HL-60/S4 treated with phorbol 12-myristate 13-acetate at 8.2 ng/mL for 4 days and 3 days (cell line): ENCODE data around the gene PELI1.

Source experiments
- in situ Hi-C: fragments of 300-500 bp; cut with MboI; formaldehyde crosslinking; loops from 2 replicates; pipeline ENCODE4 v1.15.0; 2022; ENCODE audit warnings: low sequenced_read_pairs

The PELI1 gene

DNA sequence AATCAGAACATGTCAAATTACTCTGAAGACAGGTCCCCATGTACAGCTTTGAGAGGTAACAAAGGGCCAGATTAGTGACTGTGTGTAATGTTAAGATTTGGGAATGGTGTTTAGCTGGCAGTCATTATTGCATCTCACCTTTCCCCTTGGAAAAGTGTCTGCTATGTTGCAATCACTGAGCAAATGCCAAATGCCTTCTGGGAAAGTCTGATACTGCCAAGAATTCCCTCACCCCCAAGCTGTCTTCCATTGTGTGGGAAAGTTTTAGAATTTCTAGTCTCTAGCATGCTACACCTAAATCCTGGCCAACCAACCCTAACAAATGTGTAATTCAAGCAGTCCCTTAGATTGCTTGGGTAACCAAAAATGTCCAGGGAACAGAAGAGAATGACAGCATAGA, 13.6 kb upstream of the PELI1 start:
- in situ Hi-C loops, result no loop called here

DNA sequence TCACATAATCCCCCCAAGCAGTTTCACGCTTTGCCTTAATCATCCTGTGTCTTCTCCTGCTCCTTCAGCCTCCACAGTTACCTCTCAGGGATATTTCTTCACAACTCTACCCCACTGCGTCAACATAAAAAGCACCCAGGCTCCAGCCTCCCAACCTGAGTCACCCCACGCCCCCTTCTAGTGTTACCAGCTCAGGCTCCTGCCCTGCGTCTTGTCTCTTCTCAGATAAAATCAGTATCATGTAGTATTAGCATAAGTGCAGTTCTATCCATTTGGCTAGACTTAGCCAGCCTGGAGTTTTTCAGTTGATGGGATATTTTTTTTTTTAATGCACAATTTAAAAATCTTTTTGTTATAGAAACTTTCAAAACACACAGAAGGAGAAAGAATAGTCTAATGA, 9.6 kb upstream of the PELI1 start:
- in situ Hi-C loops, result no loop called here

- in situ Hi-C loops, result no loop called here
Measured at GRCh38 chr2:64151476-64151875, 7.3 kb upstream of the PELI1 start.

GRCh38 chr2:64145714-64146113, 1.5 kb upstream of the PELI1 start:
- in situ Hi-C loops, result no loop called here

GRCh38 chr2:64145119-64145518, 899 bp upstream of the PELI1 start:
- in situ Hi-C loops, result no loop called here

DNA sequence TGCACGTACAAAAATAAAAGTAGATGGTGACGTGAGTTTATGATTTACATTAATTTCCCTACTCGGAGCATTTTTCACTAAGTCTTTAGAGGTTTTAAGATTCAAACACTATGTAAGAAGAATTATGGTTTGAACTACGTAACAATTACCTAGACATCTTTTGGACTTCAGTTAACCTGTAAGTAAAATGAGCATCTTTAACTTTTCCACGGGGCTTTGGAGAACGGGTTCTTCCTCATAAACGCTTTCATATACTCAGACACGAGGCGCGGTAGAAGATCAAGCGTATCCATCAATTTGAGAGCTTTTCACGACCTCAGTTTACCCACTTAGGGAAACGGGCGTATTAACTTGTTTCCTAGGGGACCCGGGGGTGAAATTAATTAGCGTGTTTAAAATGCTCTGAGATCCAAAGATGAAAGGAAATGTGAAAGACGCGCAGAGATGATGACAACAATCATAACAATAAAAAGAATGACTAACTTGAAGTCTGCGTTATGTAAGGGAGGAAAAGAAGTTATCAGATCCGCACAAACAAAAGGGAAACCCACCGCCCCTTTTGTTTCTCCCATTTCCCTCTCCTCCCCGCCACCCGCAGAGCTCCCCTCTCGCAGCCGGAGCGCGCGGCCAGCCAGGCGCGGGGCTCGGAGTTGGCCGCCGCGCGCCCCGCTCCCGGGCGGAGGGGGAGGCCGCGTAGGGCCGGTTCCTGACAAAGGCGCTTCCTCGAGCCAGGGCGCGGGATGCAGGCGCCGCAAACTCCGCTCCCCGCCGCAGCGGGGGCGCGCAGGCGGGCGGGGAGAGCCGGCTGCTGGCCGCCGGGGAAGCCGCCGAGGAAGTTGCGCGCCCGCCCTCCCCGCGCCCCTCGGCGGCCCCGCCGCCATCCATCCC, 807 bp downstream of the PELI1 start:
- in situ Hi-C loops, result no loop called here

- in situ Hi-C loops, result no loop called here
Measured at GRCh38 chr2:64142741-64143168, 1.5 kb downstream of the PELI1 start.

- in situ Hi-C loops, result no loop called here
Measured at GRCh38 chr2:64141674-64142405, 2.4 kb downstream of the PELI1 start.

GRCh38 chr2:64140665-64141200, 3.5 kb downstream of the PELI1 start:
- in situ Hi-C loops, result no loop called here

- in situ Hi-C loops, result no loop called here
Measured at GRCh38 chr2:64139956-64140355, 4.3 kb downstream of the PELI1 start.

DNA sequence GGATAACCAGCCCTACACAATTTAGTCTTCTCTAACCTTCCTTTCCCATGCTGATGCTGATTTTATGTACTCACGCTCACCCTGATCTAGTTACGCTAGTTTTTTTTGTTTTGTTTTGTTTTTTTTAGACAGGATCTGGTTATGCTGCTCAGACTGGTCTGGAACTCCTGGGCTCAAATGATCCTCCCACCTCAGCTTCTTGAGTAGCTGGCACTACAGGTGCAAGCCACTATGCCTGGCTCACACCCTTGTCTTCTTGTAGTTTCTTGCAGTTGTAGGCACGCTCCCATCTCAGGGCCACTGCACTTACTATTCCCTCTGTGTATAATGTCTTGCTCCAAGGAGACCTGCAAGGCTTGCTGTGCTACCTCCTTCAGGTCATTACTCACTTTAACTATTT, 6.2 kb downstream of the PELI1 start:
- in situ Hi-C loops, result no loop called here

DNA sequence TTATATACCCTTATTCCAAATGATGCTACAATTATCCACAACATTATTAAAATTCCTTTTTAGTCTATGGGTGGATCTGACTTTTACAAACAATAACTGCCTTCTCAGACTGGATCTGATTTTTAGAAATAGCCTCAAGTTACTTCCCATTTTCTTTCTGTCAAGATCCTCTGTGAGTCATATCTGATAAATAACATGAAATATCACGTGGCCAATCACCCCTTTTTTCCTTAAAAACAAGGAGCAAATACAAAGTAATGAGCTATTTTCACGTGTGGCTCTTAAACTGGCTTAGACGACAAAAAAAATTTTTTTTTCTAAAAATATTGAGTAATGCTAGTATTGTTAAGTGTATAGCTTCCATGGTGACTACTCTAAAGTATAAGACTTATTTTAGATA, 6.7 kb downstream of the PELI1 start:
- in situ Hi-C loops, result no loop called here

DNA sequence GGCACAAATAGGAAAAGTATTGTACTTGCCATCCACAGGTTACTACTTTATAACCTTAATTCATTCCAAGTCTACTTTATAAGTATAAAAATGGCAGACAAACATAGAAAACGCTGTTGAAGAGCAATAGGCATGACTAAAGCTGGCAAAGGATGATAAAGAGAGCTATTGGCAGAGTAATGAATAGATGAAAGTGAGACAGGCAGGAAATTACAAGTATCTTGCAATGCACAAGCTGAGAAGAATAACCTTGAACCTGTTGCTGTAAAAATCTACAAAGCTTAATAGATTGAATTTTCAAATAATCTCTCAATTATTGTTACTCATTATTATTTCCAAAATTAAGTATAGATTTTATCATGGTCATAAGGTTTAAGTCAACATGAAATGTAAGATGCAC, 8.8 kb downstream of the PELI1 start:
- in situ Hi-C loops, result no loop called here

DNA sequence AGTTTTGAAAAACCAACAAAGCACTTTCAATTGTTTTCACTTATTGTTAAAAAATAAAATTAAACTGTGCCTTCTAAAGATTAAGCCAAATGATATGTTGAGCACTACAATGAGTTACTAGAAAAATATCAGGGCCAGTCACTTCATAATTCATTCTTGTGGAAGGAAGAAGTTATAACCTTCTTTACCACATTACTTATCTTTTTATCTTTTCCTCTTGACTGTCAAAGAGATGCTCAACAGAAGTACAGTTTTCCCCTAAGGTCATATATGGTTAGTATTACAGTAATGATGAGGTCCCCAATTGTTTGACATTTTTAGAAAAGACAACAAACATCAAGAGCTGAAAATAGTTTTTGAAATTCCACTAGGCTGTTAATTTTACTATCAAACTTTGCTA, 9.4 kb downstream of the PELI1 start:
- in situ Hi-C loops, result no loop called here

DNA sequence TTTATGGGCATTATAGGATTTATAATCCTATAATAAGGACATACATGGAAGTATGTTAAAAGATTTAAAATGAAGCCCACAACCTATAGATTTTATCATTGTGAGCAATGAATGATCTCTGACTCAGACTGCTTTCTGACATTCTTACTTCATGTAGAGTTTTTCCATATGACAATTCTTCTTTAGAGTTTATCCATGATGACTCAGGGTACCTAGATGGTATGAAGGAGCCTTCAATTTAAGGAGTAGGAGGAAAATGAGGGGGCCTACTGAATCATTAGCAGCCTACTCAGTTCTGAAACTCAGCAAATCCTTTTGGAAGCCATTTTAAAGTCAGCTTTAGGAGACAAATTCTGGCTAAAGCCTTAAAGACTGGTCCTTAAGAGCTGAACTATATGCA, 10.4 kb downstream of the PELI1 start:
- in situ Hi-C loops, result no loop called here

- in situ Hi-C loops, result no loop called here
Measured at GRCh38 chr2:64133354-64133753, 10.9 kb downstream of the PELI1 start.

GRCh38 chr2:64130333-64130732, 13.9 kb downstream of the PELI1 start:
- in situ Hi-C loops, result no loop called here

GRCh38 chr2:64128943-64129391, 15.3 kb downstream of the PELI1 start:
- in situ Hi-C loops, result no loop called here

DNA sequence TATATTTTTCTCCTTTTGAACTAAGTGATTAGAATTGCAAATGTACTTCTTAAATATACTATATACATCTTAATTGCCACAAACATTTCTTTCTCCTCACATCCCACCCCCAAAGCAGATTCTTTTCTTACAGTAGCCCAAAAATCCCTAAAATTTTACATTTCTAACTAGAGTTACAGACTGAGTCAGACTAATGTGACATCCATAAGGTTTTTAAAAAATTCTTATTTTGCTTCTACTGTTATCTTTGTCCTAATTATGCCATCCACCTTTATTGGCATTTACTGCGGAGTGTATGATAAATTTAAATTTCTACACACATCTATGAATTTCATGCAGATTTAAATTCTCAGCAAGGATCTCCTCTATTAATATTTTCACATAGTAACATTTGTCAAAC, 15.8 kb downstream of the PELI1 start:
- in situ Hi-C loops, result no loop called here

GRCh38 chr2:64127119-64127518, 17.1 kb downstream of the PELI1 start:
- in situ Hi-C loops, result no loop called here

DNA sequence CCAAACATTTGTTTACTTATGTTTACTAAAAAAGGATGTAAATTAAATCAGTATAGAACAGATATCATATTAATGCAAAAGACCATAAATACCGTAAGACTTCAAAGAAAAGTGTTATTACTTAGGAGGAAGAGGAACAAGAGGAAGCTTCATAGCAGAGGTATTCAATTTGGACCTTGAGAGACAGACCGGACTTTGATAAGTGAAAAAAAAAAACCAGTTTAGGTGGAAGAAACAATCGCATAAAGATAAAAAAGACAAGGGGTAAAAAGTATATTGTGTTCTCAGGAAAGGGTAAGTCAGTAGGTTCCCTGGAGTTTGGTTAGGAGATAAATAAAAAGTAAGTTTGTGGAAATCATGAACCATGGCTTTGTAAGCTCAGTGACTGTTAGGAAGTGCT, 17.6 kb downstream of the PELI1 start:
- in situ Hi-C loops, result no loop called here

- in situ Hi-C loops, result no loop called here
Measured at GRCh38 chr2:64124571-64124970, 19.6 kb downstream of the PELI1 start.
